ENCODE data around the gene RDH13.
"Not testable (repeated sequence)": the region's sequence is repeated elsewhere in the genome, so short reads cannot be mapped to it uniquely, and the experiment has no call there.

DNA sequence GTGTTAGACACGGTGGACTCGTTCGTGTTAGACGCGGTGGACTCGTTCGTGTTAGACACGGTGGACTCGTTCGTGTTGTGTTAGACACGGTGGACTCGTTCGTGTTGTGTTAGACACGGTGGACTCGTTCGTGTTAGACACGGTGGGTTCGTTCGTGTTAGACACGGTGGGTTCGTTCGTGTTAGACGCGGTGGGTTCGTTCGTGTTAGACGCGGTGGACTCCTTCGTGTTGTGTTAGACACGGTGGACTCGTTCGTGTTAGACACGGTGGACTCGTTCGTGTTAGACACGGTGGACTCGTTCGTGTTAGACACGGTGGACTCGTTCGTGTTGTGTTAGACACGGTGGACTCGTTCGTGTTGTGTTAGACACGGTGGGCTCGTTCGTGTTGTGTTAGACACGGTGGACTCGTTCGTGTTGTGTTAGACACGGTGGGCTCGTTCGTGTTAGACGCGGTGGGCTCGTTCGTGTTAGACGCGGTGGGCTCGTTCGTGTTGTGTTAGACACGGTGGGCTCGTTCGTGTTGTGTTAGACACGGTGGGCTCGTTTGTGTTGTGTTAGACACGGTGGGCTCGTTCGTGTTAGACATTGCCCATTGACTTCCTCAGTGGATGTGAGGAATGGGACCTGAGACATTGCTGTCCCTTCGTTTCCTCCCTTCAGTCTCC lies 29.8 kb downstream of the RDH13 start:
- TF ChIP-seq, protein P1, sequence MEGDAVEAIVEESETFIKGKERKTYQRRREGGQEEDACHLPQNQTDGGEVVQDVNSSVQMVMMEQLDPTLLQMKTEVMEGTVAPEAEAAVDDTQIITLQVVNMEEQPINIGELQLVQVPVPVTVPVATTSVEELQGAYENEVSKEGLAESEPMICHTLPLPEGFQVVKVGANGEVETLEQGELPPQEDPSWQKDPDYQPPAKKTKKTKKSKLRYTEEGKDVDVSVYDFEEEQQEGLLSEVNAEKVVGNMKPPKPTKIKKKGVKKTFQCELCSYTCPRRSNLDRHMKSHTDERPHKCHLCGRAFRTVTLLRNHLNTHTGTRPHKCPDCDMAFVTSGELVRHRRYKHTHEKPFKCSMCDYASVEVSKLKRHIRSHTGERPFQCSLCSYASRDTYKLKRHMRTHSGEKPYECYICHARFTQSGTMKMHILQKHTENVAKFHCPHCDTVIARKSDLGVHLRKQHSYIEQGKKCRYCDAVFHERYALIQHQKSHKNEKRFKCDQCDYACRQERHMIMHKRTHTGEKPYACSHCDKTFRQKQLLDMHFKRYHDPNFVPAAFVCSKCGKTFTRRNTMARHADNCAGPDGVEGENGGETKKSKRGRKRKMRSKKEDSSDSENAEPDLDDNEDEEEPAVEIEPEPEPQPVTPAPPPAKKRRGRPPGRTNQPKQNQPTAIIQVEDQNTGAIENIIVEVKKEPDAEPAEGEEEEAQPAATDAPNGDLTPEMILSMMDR (IDR thresholded peaks at IDR 0.05; ENCODE audit: low read depth, low read length, missing input control) = not testable (repeated sequence)
- not testable (repeated sequence) for TF ChIP-seq SP1 (IDR thresholded peaks at IDR 0.05); RAD21 (IDR thresholded peaks at IDR 0.05); HNF4A (conservative IDR thresholded peaks at IDR 0.05); TAF1 (conservative IDR thresholded peaks at IDR 0.05); JUND (IDR thresholded peaks at IDR 0.05)
- TF ChIP-seq, protein P2, sequence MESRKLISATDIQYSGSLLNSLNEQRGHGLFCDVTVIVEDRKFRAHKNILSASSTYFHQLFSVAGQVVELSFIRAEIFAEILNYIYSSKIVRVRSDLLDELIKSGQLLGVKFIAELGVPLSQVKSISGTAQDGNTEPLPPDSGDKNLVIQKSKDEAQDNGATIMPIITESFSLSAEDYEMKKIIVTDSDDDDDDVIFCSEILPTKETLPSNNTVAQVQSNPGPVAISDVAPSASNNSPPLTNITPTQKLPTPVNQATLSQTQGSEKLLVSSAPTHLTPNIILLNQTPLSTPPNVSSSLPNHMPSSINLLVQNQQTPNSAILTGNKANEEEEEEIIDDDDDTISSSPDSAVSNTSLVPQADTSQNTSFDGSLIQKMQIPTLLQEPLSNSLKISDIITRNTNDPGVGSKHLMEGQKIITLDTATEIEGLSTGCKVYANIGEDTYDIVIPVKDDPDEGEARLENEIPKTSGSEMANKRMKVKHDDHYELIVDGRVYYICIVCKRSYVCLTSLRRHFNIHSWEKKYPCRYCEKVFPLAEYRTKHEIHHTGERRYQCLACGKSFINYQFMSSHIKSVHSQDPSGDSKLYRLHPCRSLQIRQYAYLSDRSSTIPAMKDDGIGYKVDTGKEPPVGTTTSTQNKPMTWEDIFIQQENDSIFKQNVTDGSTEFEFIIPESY (IDR thresholded peaks at IDR 0.05) = not testable (repeated sequence)
- TF ChIP-seq, protein P3, sequence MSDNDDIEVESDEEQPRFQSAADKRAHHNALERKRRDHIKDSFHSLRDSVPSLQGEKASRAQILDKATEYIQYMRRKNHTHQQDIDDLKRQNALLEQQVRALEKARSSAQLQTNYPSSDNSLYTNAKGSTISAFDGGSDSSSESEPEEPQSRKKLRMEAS (IDR thresholded peaks at IDR 0.05) = not testable (repeated sequence)
